ENCODE results near the gene ANO3.

The ANO3 gene

GRCh38 chr11:26365284-26365683 lies 33.4 kb downstream of the ANO3 start:
- no peak for DNase-seq

- DNase-seq = no peak
Measured at GRCh38 chr11:26377619-26378018, 45.7 kb downstream of the ANO3 start.

- DNase-seq = no peak
Measured at GRCh38 chr11:26399336-26399735, 67.4 kb downstream of the ANO3 start.

GRCh38 chr11:26410706-26411366 lies 78.9 kb downstream of the ANO3 start:
- DNase-seq = no peak

- DNase-seq = no peak
Measured at GRCh38 chr11:26412955-26413354, 81.0 kb downstream of the ANO3 start.

- DNase-seq = no peak
Measured at GRCh38 chr11:26418386-26418912, 86.5 kb downstream of the ANO3 start.

GRCh38 chr11:26420331-26420730 lies 88.4 kb downstream of the ANO3 start:
- no peak for DNase-seq

- no peak for DNase-seq
Measured at GRCh38 chr11:26424255-26424654, 92.3 kb downstream of the ANO3 start.

- DNase-seq = no peak
Measured at GRCh38 chr11:26439854-26440253, 107.9 kb downstream of the ANO3 start.

- DNase-seq = no peak
Measured at GRCh38 chr11:26442131-26442530, 110.2 kb downstream of the ANO3 start.

GRCh38 chr11:26443617-26444016 lies 111.7 kb downstream of the ANO3 start:
- no peak for DNase-seq

- no peak for DNase-seq
Measured at GRCh38 chr11:26457636-26458035, 125.7 kb downstream of the ANO3 start.

GRCh38 chr11:26465274-26465673 lies 133.3 kb downstream of the ANO3 start:
- no peak for DNase-seq

- DNase-seq = no peak
Measured at GRCh38 chr11:26467506-26467905, 135.6 kb downstream of the ANO3 start.

GRCh38 chr11:26470992-26471391 lies 139.1 kb downstream of the ANO3 start:
- DNase-seq = no peak

GRCh38 chr11:26473216-26474194 lies 141.6 kb downstream of the ANO3 start:
- no peak for DNase-seq

- no peak for DNase-seq
Measured at GRCh38 chr11:26474401-26474800, 142.5 kb downstream of the ANO3 start.

GRCh38 chr11:26477396-26477795 lies 145.5 kb downstream of the ANO3 start:
- no peak for DNase-seq

GRCh38 chr11:26478710-26479109 lies 146.8 kb downstream of the ANO3 start:
- DNase-seq = no peak

- DNase-seq = no peak
Measured at GRCh38 chr11:26480041-26480440, 148.1 kb downstream of the ANO3 start.

GRCh38 chr11:26483108-26483507 lies 151.2 kb downstream of the ANO3 start:
- no peak for DNase-seq

GRCh38 chr11:26490546-26490945 lies 158.6 kb downstream of the ANO3 start:
- DNase-seq = no peak

GRCh38 chr11:26493616-26494015 lies 161.7 kb downstream of the ANO3 start:
- DNase-seq = no peak

- DNase-seq = no peak
Measured at GRCh38 chr11:26507229-26507628, 175.3 kb downstream of the ANO3 start.
